NOMO-1 (cell line): ENCODE data around the gene PRKAR1B.

Experiments
- DNase-seq, 2 experiments: peaks; one replicate each; lab custom pipeline; 2025; ENCODE audit not compliant: unreplicated experiment in 2 of 2; lab: John Stamatoyannopoulos, UW

The PRKAR1B gene

GRCh38 chr7:528451-528850 is 198.6 kb downstream of the PRKAR1B start:
- no peak for DNase-seq

- no peak for DNase-seq
Observed at GRCh38 chr7:527723-528122, 199.4 kb downstream of the PRKAR1B start.

GRCh38 chr7:526460-527034 is 200.5 kb downstream of the PRKAR1B start:
- DNase-seq: no peak

GRCh38 chr7:525740-526139 is 201.3 kb downstream of the PRKAR1B start:
- DNase-seq: no peak

GRCh38 chr7:524800-525199 is 202.3 kb downstream of the PRKAR1B start:
- DNase-seq: no peak

GRCh38 chr7:523347-524336 is 203.4 kb downstream of the PRKAR1B start:
- no peak for DNase-seq

- no peak for DNase-seq
Observed at GRCh38 chr7:522951-523314, 204.1 kb downstream of the PRKAR1B start.

- DNase-seq: peak; percentile 65 to 70
Observed at GRCh38 chr7:522071-522950, 204.8 kb downstream of the PRKAR1B start.

- DNase-seq: peak in 1 of 2 experiments; percentile 37
Observed at GRCh38 chr7:521221-522070, 205.6 kb downstream of the PRKAR1B start.

- DNase-seq: no peak
Observed at GRCh38 chr7:520503-521161, 206.4 kb downstream of the PRKAR1B start.

GRCh38 chr7:519484-520390 is 207.3 kb downstream of the PRKAR1B start, which contains the start of gene PDGFA:
Gene PDGFA, minus strand, starts transcription at chr7:519846. Its CDS starts 845 bp downstream, at chr7:519001.
- peak; percentile 46 to 48 for DNase-seq

- peak; percentile 31 to 65 for DNase-seq
Observed at GRCh38 chr7:518630-519483, 208.2 kb downstream of the PRKAR1B start.

GRCh38 chr7:517774-518629 is 209.1 kb downstream of the PRKAR1B start:
- DNase-seq: no peak

GRCh38 chr7:516606-517456 is 210.2 kb downstream of the PRKAR1B start:
- DNase-seq: no peak

GRCh38 chr7:516216-516605 is 210.9 kb downstream of the PRKAR1B start:
- DNase-seq: no peak

- no peak for DNase-seq
Observed at GRCh38 chr7:515628-516027, 211.5 kb downstream of the PRKAR1B start.
